B cell (primary cell): ENCODE results near the gene DECR2. TPM values are rescaled to one million over a fixed set of nuclear protein-coding genes. Genes with fewer than 3 reads are reported as not detected.

Source experiments
- ATAC-seq: fragments of 200-7000 bp; cut with Tn5 transposase; one replicate; pipeline ENCODE4 v1.10.0; 2021; ENCODE audit warnings: low read depth, mild to moderate bottlenecking, moderate number of reproducible peaks, moderate library complexity
- CTCF ChIA-PET: fragments of 350-600 bp; sonication (Branson Sonifier 250); formaldehyde crosslinking; loops from one replicate; lab custom pipeline; 2021; ENCODE audit warnings: antibody characterized with exemption, inconsistent platforms; lab: Charles Lee
- POLR2A ChIA-PET: fragments of 350-600 bp; sonication (Branson Sonifier 250); formaldehyde crosslinking; loops from one replicate; lab custom pipeline; 2021; ENCODE audit warnings: antibody characterized with exemption; lab: Charles Lee
- DNase-seq: peaks from one replicate; pipeline ENCODE4 v3.0.0; 2013
- H2AFZ ChIP-seq: 2 replicates; pipeline ENCODE4 v1.6.1; 2012; ENCODE audit warnings: mild to moderate bottlenecking, low read depth, low read length; ENCODE audit not compliant: insufficient read depth, poor library complexity, severe bottlenecking
- H3K27ac ChIP-seq, 2 donors: 1 replicate in 1 of 2; 2 replicates in 1 of 2; pipeline ENCODE4 v1.5.1; 2012 to 2013; ENCODE audit warnings: low read length in 2 of 2, mild to moderate bottlenecking in 2 of 2, moderate library complexity in 1 of 2
- H3K27me3 ChIP-seq, 4 experiments: fragments of 200-600 bp in 1 of 4; sonication (generic) in 1 of 4; replicated peaks in 1 of 4; 1 replicate in 2 of 4; 2 replicates in 2 of 4; pipeline versions ENCODE4 v1.6.1 to v1.7.0; 2013 to 2016; ENCODE audit warnings: low read length in 3 of 4, mild to moderate bottlenecking in 2 of 4, mixed read lengths in 1 of 4, moderate library complexity in 1 of 4; ENCODE audit not compliant: insufficient read depth in 4 of 4, control insufficient read depth in 3 of 4; ENCODE audit errors: control extremely low read depth in 1 of 4
- H3K36me3 ChIP-seq, 2 experiments: replicated peaks in 1 of 2; 1 replicate in 1 of 2; 2 replicates in 1 of 2; pipeline versions ENCODE4 v1.6.1 to v1.7.1; 2013; ENCODE audit warnings: low read length in 1 of 2; ENCODE audit not compliant: insufficient read depth in 2 of 2, control insufficient read depth in 1 of 2; ENCODE audit errors: control extremely low read depth in 1 of 2, extremely low read depth in 1 of 2
- H3K4me1 ChIP-seq, 2 donors: fragments of 200-600 bp in 1 of 2; sonication (generic) in 1 of 2; 1 replicate in 1 of 2; 2 replicates in 1 of 2; pipeline versions ENCODE4 v1.5.1 to v1.6.1; 2013 to 2017; ENCODE audit warnings: low read length in 2 of 2; ENCODE audit not compliant: control insufficient read depth in 2 of 2, insufficient read depth in 2 of 2
- H3K4me2 ChIP-seq: replicated peaks from 2 replicates; pipeline ENCODE3; 2012; ENCODE audit warnings: mild to moderate bottlenecking, low read depth, low read length; ENCODE audit not compliant: poor library complexity, severe bottlenecking
- H3K4me3 ChIP-seq, 5 experiments: fragments of 200-600 bp in 1 of 5; sonication (generic) in 1 of 5; 1 replicate in 3 of 5; 2 replicates in 2 of 5; pipeline versions ENCODE4 v1.5.1 to v1.7.0; 2011 to 2016; ENCODE audit warnings: low read length in 4 of 5, mild to moderate bottlenecking in 4 of 5, low read depth in 2 of 5, control low read depth in 1 of 5, moderate library complexity in 1 of 5; ENCODE audit not compliant: insufficient read depth in 1 of 5; ENCODE audit errors: control extremely low read depth in 1 of 5, extremely low read depth in 1 of 5
- H3K79me2 ChIP-seq: fragments of 200-600 bp; sonication (generic); one replicate; pipeline ENCODE4 v1.6.0; 2016; ENCODE audit warnings: low read length; ENCODE audit not compliant: control insufficient read depth, insufficient read depth
- H3K9ac ChIP-seq: fragments of 200-600 bp; sonication (generic); 2 replicates; pipeline ENCODE4 v1.6.1; 2017; ENCODE audit warnings: mild to moderate bottlenecking, low read length, moderate library complexity
- H3K9me3 ChIP-seq, 3 donors: one replicate each; pipeline versions ENCODE4 v1.6.1 to v1.7.1; 2013; ENCODE audit warnings: low read length in 2 of 3; ENCODE audit not compliant: control insufficient read depth in 2 of 3, insufficient read depth in 1 of 3; ENCODE audit errors: control extremely low read depth in 1 of 3
- H4K20me1 ChIP-seq: 2 replicates; pipeline ENCODE4 v1.6.0; 2012; ENCODE audit warnings: mild to moderate bottlenecking, low read length; ENCODE audit not compliant: insufficient read depth, control insufficient read depth, poor library complexity, severe bottlenecking
- H3K27ac Mint-ChIP-seq: one replicate; pipeline ENCODE4 v1.8.0; 2021; ENCODE audit warnings: mixed read lengths
- H3K27me3 Mint-ChIP-seq: one replicate; pipeline ENCODE4 v1.8.0; 2021; ENCODE audit warnings: mixed read lengths
- H3K4me1 Mint-ChIP-seq: one replicate; pipeline ENCODE4 v1.8.0; 2021; ENCODE audit warnings: mixed read lengths
- H3K4me3 Mint-ChIP-seq: one replicate; pipeline ENCODE4 v1.8.0; 2021; ENCODE audit warnings: mixed read lengths
- H3K9me3 Mint-ChIP-seq: one replicate; pipeline ENCODE4 v1.8.0; 2022; ENCODE audit warnings: mixed read lengths; ENCODE audit not compliant: insufficient read depth
- CTCF ChIP-seq: fragments of 200-600 bp; IDR thresholded peaks from one replicate; pipeline ENCODE4 v1.8.0; 2022; ENCODE audit warnings: antibody characterized with exemption, mild to moderate bottlenecking
- EZH2 ChIP-seq: IDR thresholded peaks from 2 replicates; pipeline ENCODE4 v1.6.1; 2012; ENCODE audit warnings: borderline replicate concordance, low read depth, mild to moderate bottlenecking, moderate library complexity, low read length; ENCODE audit not compliant: insufficient read depth, poor library complexity, severe bottlenecking
- WGBS: methylation state at CpG from one replicate; pipeline ENCODE4 v1.1.5; 2013; ENCODE audit warnings: missing lambda C conversion rate; ENCODE audit not compliant: insufficient coverage; 5-methylcytosine and 5-hydroxymethylcytosine counted together
- intact Hi-C: fragments of 100-400 bp; cut with micrococcal nuclease; formaldehyde crosslinking; loops from one replicate; pipeline ENCODE4 v1.10.0; 2022
- polyA plus RNA-seq: library from polyadenylated mRNA; depleted of rRNA; stranded (reverse); fragments of >200 nt; gene quantifications from 2 replicates; pipeline ENCODE4 v1.2.3, GENCODE V29; 2012
- total RNA-seq, 2 donors: library from RNA; stranded (reverse); fragments of 120-200 nt in 1 of 2; gene quantifications; 1 replicate in 1 of 2; 2 replicates in 1 of 2; pipeline versions ENCODE4 v1.2.3 to v1.2.4, GENCODE V29; 2013 to 2022

Gene DECR2
- total and polyA plus RNA-seq, 2 donors (not counting 1 experiment from before 2014, with no cell fraction given): 11.0 to 16.3 TPM

GRCh38 chr16:354291-354881 is 47.3 kb upstream of the DECR2 start:
- no peak overlapping the region for H3K9ac ChIP-seq
- H3K4me1 ChIP-seq: peaks cover 10 to 18% of the 10 kb centered on the region in 2 donors
- intact Hi-C loops: no loop called here
- H3K79me2 ChIP-seq: peaks cover 19% of the 10 kb centered on the region
- POLR2A ChIA-PET: interaction anchor here (0.9 kb wide), 1 partner anchor 16 kb away, joined by 3 read pairs; the partner anchor contains the start of gene MRPL28
- H3K27me3 ChIP-seq: no peaks in the 10 kb centered on the region
- H3K27me3 Mint-ChIP-seq: no peaks in the 10 kb centered on the region
- no peak overlapping the region for H2AFZ ChIP-seq
- TF ChIP-seq CTCF: no peak
- TF ChIP-seq EZH2: no peak
- ATAC-seq (no peak), DNase-seq (no peak)
- WGBS: 97% methylated on average over 11 of the region's 12 CpGs
- H3K27ac ChIP-seq: no peak overlapping the region
- H3K4me1 Mint-ChIP-seq: peaks cover 20% of the 10 kb centered on the region
- no peak overlapping the region for H3K4me2 ChIP-seq
- peaks cover 0 to 4% (median 0%) of the 10 kb centered on the region in 3 donors for H3K9me3 ChIP-seq
- H3K27ac Mint-ChIP-seq: peak overlapping the region; percentile 46
- H3K9me3 Mint-ChIP-seq: no peaks in the 10 kb centered on the region
- no peak overlapping the region for H3K4me3 ChIP-seq
- CTCF ChIA-PET: interaction anchor here (1.1 kb wide), 2 partner anchors 119 to 289 kb away, joined by 3 to 4 read pairs; partner anchors contain the start of gene FAM234A
- H4K20me1 ChIP-seq: peaks cover 31% of the 10 kb centered on the region
- H3K4me3 Mint-ChIP-seq: peak overlapping the region; percentile 45
- H3K36me3 ChIP-seq: no peaks in the 10 kb centered on the region

GRCh38 chr16:354971-355461 is 46.7 kb upstream of the DECR2 start:
- peaks cover 25% of the 10 kb centered on the region for H4K20me1 ChIP-seq
- Mint-ChIP-seq H3K4me3 (no peak overlapping the region), H3K9me3 (no peaks in the 10 kb centered on the region), H3K27me3 (no peaks in the 10 kb centered on the region), H3K4me1 (peaks cover 14% of the 10 kb centered on the region), H3K27ac (no peak overlapping the region)
- no peak overlapping the region for H3K4me2 ChIP-seq
- no peak for ATAC-seq
- no peaks in the 10 kb centered on the region for H3K36me3 ChIP-seq
- WGBS: 78% methylated on average over 6 of the region's 10 CpGs
- H3K9me3 ChIP-seq: peaks cover 0 to 4% (median 0%) of the 10 kb centered on the region in 3 donors
- ChIA-PET CTCF (interaction anchor here (1.1 kb wide), 1 partner anchor 289 kb away, joined by 4 read pairs; no protein-coding TSS in a partner anchor), POLR2A (no interaction called here)
- H3K27me3 ChIP-seq: no peaks in the 10 kb centered on the region
- no peak overlapping the region for H3K4me3 ChIP-seq
- intact Hi-C loops: no loop called here
- no peak overlapping the region for H3K27ac ChIP-seq
- no peak for DNase-seq
- peaks cover 9 to 16% of the 10 kb centered on the region in 2 donors for H3K4me1 ChIP-seq
- TF ChIP-seq CTCF (no peak), EZH2 (no peak)
- H3K79me2 ChIP-seq: peaks cover 13% of the 10 kb centered on the region
- H3K9ac ChIP-seq: no peak overlapping the region
- H2AFZ ChIP-seq: no peak overlapping the region
